DOHH2 (cell line): Measurements from ENCODE around the gene THRB.
A peak's percentile ranks its signal among the peaks of the same experiment; 100 is the strongest.

Experiments used
- H3F3A ChIP-seq: fragments of 200-600 bp; sonication (generic), shearing (Covaris generic); 2 replicates; pipeline ENCODE4 v1.6.0; 2016; ENCODE audit warnings: antibody characterized with exemption, mild to moderate bottlenecking; ENCODE audit not compliant: control insufficient read depth, insufficient read depth
- H3K27ac ChIP-seq: fragments of 200-600 bp; sonication (generic); 2 replicates; pipeline ENCODE4 v1.5.1; 2014; ENCODE audit warnings: low read depth, mild to moderate bottlenecking, low read length, moderate library complexity
- H3K27me3 ChIP-seq: fragments of 200-600 bp; sonication (generic); 2 replicates; pipeline ENCODE4 v1.6.1; 2014; ENCODE audit warnings: mild to moderate bottlenecking, low read length, mixed read lengths; ENCODE audit not compliant: control insufficient read depth
- H3K36me3 ChIP-seq: fragments of 200-600 bp; sonication (generic); 2 replicates; pipeline ENCODE4 v1.6.1; 2014; ENCODE audit warnings: mild to moderate bottlenecking, low read length, moderate library complexity, mixed read lengths; ENCODE audit not compliant: control insufficient read depth
- H3K4me1 ChIP-seq: fragments of 200-600 bp; sonication (generic); 2 replicates; pipeline ENCODE4 v1.6.1; 2014; ENCODE audit warnings: mild to moderate bottlenecking, low read length, mixed read lengths; ENCODE audit not compliant: control insufficient read depth
- H3K4me2 ChIP-seq: fragments of 200-600 bp; sonication (generic); 2 replicates; pipeline ENCODE4 v1.6.0; 2014; ENCODE audit warnings: mild to moderate bottlenecking, low read length, moderate library complexity
- H3K4me3 ChIP-seq: fragments of 200-600 bp; sonication (generic); 2 replicates; pipeline ENCODE4 v1.5.1; 2014; ENCODE audit warnings: mild to moderate bottlenecking, low read length, mixed read lengths
- H3K79me2 ChIP-seq: fragments of 200-600 bp; sonication (generic); 2 replicates; pipeline ENCODE4 v1.6.1; 2014; ENCODE audit warnings: mild to moderate bottlenecking, low read length, mixed read lengths; ENCODE audit not compliant: control insufficient read depth
- H3K9me2 ChIP-seq: fragments of 200-600 bp; sonication (generic); replicated peaks from 2 replicates; pipeline ENCODE4 v1.6.1; 2014; ENCODE audit warnings: mild to moderate bottlenecking, low read length, mixed read lengths; ENCODE audit not compliant: control insufficient read depth
- H3K9me3 ChIP-seq: fragments of 200-600 bp; sonication (generic); 2 replicates; pipeline ENCODE4 v1.6.1; 2014; ENCODE audit warnings: antibody characterized with exemption, low read length, mixed read lengths; ENCODE audit not compliant: control insufficient read depth, insufficient read depth
- H4K20me1 ChIP-seq: fragments of 200-600 bp; sonication (generic); 2 replicates; pipeline ENCODE4 v1.6.0; 2014; ENCODE audit warnings: low read depth, mild to moderate bottlenecking, antibody characterized with exemption, low read length, moderate library complexity; ENCODE audit not compliant: control insufficient read depth, insufficient read depth
- EZH2phosphoT487 ChIP-seq: fragments of 200-600 bp; sonication (generic); IDR thresholded peaks from 2 replicates; pipeline ENCODE4 v1.6.1; 2017; ENCODE audit warnings: borderline replicate concordance, mild to moderate bottlenecking, antibody characterized with exemption, low read length, moderate library complexity, mixed read lengths
- TF ChIP-seq, protein P1 (sequence below): fragments of 200-600 bp; sonication (generic); IDR thresholded peaks from one replicate; pipeline ENCODE4 v1.5.1; 2014; ENCODE audit warnings: antibody characterized with exemption, mild to moderate bottlenecking, low read depth, low read length; ENCODE audit not compliant: poor library complexity, severe bottlenecking

Gene THRB

DNA sequence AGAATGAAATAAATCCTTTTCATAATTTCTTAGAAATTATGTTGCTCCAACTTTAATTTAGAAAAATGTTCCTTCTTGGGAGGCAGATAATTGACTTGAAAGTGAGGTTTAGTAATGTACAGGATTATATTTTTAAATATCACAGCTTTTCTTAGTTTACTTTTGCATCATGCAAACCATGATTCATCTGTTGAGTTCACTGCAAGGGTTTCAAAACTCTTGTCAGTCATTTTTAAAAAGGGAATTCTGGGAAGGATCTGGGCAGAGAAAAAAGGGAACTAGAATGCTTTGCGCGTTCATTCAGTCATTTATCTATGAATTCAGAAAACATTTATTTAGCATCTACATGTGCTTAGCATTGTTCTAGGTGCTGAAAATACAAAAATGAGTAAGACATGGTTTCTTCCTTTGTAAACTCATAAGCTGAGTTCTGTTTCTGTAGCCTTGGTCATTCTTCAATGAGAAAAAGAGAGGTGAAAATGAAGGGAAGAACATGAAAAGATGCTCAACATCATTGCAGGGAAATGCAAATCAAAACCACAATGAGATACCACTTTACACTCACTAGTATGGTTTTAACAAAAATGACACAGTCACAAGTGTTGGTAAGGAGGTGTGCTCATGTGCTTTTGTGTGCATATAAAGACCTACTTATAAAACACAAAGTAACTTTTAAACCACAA, 340.5 kb downstream of the THRB start:
- no peak overlapping the region for H3K4me2 ChIP-seq

DNA sequence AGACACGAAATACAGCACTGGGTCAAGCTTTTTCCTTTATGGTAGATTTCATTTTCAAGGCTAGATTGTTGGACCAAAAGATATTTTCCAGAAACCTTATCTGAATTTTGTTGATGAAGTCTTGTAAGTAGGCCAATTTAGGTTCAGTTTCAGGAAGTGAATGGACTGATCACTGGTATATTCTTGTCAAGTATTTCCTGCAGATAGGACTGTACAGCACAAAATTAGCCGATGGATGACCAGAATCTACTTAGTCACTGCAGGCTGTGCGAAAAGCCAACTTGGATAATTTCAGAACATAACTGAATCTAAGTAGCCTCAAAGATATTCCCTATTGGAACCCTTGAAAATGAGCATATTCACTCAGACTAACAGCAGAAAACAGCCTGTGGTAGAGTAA, 343.1 kb downstream of the THRB start:
- Histone ChIP-seq H3F3A (no peaks in the 10 kb centered on the region), H4K20me1 (no peaks in the 10 kb centered on the region), H3K4me3 (no peak overlapping the region), H3K9me3 (no peaks in the 10 kb centered on the region), H3K36me3 (no peaks in the 10 kb centered on the region), H3K4me2 (no peak overlapping the region), H3K9me2 (no peaks in the 10 kb centered on the region), H3K79me2 (no peaks in the 10 kb centered on the region), H3K4me1 (peaks cover 6% of the 10 kb centered on the region), H3K27ac (no peak overlapping the region), H3K27me3 (peaks cover 4% of the 10 kb centered on the region; the same call in 1 of the 2 replicates)
- TF ChIP-seq EZH2phosphoT487 = no peak
- TF ChIP-seq, protein P1, sequence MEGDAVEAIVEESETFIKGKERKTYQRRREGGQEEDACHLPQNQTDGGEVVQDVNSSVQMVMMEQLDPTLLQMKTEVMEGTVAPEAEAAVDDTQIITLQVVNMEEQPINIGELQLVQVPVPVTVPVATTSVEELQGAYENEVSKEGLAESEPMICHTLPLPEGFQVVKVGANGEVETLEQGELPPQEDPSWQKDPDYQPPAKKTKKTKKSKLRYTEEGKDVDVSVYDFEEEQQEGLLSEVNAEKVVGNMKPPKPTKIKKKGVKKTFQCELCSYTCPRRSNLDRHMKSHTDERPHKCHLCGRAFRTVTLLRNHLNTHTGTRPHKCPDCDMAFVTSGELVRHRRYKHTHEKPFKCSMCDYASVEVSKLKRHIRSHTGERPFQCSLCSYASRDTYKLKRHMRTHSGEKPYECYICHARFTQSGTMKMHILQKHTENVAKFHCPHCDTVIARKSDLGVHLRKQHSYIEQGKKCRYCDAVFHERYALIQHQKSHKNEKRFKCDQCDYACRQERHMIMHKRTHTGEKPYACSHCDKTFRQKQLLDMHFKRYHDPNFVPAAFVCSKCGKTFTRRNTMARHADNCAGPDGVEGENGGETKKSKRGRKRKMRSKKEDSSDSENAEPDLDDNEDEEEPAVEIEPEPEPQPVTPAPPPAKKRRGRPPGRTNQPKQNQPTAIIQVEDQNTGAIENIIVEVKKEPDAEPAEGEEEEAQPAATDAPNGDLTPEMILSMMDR = no peak

More for the DNA sequence above, 340.5 kb downstream of the THRB start:
- Histone ChIP-seq H3K4me3 (no peak overlapping the region), H4K20me1 (no peaks in the 10 kb centered on the region), H3K9me2 (no peaks in the 10 kb centered on the region), H3K9me3 (no peaks in the 10 kb centered on the region), H3K79me2 (no peaks in the 10 kb centered on the region), H3K36me3 (no peaks in the 10 kb centered on the region), H3F3A (no peaks in the 10 kb centered on the region), H3K27ac (no peak overlapping the region), H3K27me3 (peaks cover 4% of the 10 kb centered on the region; the same call in 1 of the 2 replicates), H3K4me1 (peaks cover 6% of the 10 kb centered on the region)
- no peak for TF ChIP-seq EZH2phosphoT487
- TF ChIP-seq, protein P1 = no peak

DNA sequence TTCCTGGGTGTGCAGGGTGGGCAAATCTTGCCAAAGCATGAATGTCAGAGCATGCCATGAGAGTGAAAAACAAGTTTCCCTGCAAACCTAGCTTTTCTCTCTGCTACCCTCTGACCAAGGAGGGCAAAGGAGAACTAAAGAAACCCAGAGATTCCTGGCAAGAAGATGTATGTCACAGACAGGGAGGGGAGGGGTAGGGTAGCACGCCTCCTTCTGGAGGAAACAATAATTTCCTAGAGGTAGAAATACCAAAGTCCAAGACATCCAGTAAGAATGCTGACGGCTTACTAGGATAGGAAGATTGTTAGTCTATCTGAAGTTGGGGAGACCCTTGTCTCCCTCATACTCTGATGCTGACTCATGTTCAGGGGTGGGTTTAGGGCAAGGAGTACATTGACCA, 345.6 kb downstream of the THRB start:
- Histone ChIP-seq H3K4me2 (no peak overlapping the region), H3K27me3 (no peaks in the 10 kb centered on the region), H3K27ac (no peak overlapping the region), H3K4me3 (no peak overlapping the region), H3K9me2 (no peaks in the 10 kb centered on the region), H3K9me3 (no peaks in the 10 kb centered on the region), H3K36me3 (no peaks in the 10 kb centered on the region), H3K79me2 (no peaks in the 10 kb centered on the region), H3F3A (no peaks in the 10 kb centered on the region), H3K4me1 (peaks cover under 1% of the 10 kb centered on the region; the same call in 1 of the 2 replicates), H4K20me1 (no peaks in the 10 kb centered on the region)
- no peak for TF ChIP-seq EZH2phosphoT487
- TF ChIP-seq, protein P1 = peak; percentile 49
